GM19455 (cell line): ENCODE results near the gene COA1.
"Not testable (repeated sequence)": the region's sequence is repeated elsewhere in the genome, so short reads cannot be mapped to it uniquely, and the experiment has no call there.

Source experiments
- ATAC-seq: cut with Tn5 transposase; IDR thresholded peaks from one replicate; pipeline ENCODE4 v1.9.1; 2021; ENCODE audit not compliant: unreplicated experiment

Gene COA1

GRCh38 chr7:43692582-43693373, 36.5 kb downstream of the COA1 start:
- no peak for ATAC-seq

- ATAC-seq = no peak
Measured at GRCh38 chr7:43691611-43692010, 37.7 kb downstream of the COA1 start.

GRCh38 chr7:43689115-43689514, 40.2 kb downstream of the COA1 start:
- ATAC-seq = no peak

GRCh38 chr7:43687866-43688265, 41.5 kb downstream of the COA1 start:
- not testable (repeated sequence) for ATAC-seq

DNA sequence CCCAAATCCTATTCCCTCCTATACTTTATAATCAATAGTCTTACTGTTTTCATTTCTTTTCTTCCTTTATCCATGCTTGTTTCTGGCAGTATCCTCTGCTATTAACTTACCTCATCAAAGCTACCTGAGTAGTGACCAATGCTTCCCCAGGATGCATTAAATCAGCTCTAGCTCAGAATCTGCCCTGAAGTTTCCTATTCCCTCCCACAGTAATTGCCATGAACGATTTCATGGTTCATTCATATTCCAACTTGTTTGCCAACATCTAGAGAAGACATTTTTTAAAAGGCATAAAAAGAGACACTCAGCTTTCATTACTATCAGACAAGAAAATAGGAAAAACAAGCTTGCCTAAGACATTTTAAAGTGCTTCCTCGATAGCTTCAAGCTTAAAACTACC, 42.3 kb downstream of the COA1 start:
- ATAC-seq = no peak

DNA sequence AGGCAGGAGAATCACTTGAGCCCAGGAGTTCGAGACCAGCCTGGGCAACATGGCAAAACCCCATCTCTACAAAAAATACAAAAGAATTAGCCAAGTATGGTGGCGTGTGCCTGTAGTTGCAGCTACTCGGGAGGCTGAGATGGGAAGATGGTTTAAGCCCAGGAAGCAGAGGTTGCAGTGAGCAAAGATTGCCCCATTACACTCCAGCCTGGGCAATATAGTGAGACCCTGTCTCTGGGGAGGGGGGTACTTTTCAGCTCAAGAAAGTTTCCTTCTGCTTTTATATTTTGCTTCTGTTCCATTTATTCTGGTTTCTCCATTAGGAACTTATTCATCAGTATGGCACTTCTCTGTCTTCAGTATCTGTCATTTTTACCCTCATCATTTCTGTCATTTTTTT, 48.6 kb downstream of the COA1 start:
- ATAC-seq = no peak

GRCh38 chr7:43679210-43680068, 49.9 kb downstream of the COA1 start:
- no peak for ATAC-seq

DNA sequence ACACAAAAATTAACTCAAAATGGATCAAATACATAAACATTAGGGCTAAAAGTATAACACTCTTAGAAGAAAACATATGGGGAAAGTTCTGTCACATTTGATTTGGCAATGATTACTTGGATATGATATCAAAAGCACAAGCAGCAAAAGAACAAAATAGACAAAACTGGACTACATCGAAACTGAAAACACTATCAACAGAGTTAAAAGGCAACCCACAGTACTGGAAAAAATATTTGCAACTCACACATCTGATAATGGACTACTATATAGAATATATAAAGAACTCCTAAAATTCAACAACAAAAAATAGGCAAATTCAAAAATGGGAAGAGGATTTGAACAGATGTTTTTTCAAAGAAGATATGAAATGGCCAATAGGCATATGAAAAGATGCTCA, 51.0 kb downstream of the COA1 start:
- no peak for ATAC-seq

DNA sequence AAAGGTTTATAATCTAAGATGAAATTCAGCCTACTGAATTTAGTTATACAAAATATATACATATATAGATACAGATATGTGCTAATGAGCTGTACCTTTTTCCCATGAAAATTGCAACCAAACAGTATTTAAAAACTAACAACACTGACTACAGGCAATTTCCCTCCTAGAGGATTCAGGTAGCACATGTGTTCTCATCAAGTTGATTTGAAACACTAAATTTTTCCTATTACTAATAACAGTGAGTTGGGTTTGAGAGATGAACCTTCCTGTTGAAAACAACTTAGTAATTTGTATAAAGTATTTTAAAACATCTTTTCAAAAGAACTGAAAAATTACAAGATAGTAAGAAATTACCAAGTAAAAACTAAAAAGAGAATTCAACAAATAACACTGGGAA, 51.5 kb downstream of the COA1 start:
- no peak for ATAC-seq

- ATAC-seq = no peak
Measured at GRCh38 chr7:43674559-43675436, 54.5 kb downstream of the COA1 start.

DNA sequence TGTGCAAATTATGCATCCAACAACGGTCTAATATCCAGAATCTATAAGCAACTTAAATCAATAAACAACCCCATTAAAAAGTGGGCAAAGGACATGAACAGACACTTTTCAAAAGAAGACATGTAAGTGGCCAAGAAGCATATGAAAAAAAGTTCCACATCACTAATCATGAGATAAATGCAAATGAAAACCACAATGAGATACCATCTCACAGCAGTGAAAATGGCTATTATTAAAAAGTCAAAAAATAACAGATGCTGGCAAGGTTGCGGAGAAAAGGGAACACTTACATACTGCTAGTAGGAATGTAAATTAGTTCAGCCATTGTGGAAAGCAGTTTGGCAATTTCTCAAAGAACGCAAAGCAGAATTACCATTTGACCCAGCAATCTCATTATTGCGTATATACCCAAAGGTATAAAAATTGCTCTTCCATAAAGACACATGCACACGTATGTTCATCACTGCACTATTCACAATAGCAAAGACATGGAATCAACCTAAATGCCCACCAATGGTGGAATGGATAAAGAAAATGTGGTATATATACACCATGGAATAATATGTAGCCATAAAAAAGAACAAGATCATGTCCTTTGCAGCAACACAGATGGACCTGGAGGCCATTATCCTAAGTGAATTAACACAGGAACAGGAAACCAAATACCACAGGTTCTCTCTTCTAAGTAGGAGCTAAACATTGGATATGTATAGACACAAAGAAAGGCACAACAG, 55.9 kb downstream of the COA1 start:
- not testable (repeated sequence) for ATAC-seq

DNA sequence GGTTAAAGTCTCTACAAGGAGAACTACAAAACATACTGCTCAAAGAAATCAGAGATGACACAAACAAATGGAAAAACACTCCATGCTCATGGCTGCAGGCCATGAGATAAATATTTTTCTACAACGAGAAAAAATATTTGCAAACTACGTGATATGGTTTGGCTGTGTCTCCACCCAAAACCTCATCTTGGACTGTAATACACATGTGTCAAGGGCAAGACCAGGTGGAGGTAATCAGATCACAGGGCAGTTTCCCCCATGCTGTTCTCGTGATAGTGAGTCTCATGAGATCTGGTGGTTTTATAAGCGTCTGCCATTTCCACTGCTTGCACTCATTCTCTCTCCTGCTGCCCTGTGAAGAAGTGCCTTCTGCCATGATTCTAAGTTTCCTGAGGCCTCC, 57.8 kb downstream of the COA1 start:
- no peak for ATAC-seq

- no peak for ATAC-seq
Measured at GRCh38 chr7:43669286-43670081, 59.8 kb downstream of the COA1 start.

DNA sequence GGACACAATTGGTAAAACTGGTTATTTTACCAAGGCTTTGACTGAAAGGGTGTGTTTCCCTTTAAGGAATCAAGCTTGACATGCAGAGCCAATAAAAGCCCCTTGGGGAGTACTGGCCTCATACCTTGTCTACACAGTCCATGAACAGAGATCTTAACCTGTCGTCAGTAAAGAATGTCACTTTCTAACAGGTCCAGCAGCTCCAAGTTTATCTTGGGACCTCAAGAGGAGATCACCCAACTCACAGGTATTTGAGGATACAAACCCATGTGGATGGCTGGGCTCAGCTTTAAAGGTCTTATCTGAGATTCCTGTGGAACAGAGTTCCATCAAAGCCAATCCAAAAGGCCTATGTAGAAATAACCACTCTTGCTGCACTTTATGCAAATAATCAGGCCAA, 61.3 kb downstream of the COA1 start:
- no peak for ATAC-seq

- no peak for ATAC-seq
Measured at GRCh38 chr7:43666938-43667337, 62.4 kb downstream of the COA1 start.

DNA sequence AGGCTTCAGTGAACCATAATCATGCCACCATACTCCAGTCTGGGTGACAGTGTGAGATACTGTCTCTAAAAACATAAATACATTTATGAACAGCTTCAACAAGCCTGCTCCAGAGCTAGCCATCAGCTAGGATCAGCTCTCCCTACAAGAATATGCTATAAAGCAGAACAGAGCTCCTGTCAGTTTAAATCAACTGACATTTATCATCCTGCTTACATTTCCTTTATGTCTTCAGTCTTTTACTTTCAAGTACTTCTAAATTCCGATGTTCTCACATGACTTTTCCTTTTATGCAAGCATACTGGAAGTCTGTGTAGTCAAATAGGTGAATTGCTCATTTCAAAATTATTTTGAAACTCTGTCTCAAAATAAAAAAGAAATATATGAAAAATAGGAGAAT, 64.6 kb downstream of the COA1 start:
- ATAC-seq = no peak

GRCh38 chr7:43660141-43660540, 69.2 kb downstream of the COA1 start:
- no peak for ATAC-seq

- no peak for ATAC-seq
Measured at GRCh38 chr7:43659549-43659896, 69.8 kb downstream of the COA1 start.

DNA sequence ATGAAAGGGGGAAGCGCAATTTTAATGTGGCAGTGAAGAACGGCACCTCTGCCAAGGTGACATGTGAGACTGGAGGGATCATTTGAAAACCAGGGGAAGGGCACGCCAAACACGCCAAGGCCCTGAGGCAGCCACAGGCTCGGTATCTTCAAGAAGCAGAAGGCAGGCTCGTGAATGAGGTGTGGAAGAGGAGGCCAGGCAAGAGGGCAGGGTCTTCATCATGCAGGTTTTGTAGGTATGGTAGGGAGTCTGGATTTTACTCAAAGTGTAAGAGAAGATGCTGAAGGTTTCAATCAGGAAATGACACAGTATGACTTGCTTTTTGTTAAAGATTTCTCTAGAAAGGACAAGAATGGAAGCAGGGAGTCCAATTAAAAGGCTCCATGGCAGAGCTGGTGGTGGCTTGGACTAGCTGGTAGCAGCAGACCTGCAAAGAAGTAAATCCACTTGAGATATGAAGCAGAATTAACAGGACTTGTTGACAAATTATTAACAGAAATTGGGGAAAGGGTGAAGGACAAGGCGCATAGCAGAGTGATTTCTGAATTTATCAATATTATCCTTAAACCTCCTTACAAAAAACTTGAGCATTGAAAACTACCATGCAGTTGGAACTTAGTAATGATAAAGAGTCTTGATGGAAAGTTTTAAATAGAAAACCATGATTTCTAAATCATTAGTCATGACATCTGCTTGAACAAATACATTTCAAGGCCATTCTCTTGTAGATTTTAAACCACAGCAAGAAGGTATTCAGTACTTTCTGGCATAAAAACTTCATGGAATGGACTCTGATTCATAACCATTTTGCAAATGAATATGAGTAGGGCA, 70.4 kb downstream of the COA1 start:
- peak; percentile 57 for ATAC-seq
